CD4-positive, alpha-beta T cell (primary cell): ENCODE measurements around the gene NPR2. TPM values are rescaled to one million over a fixed set of nuclear protein-coding genes. Genes with fewer than 3 reads are reported as not detected.

Experiments used
- ATAC-seq: fragments of 200-7000 bp; cut with Tn5 transposase; one replicate; pipeline ENCODE4 v1.10.0; 2022; ENCODE audit warnings: mild to moderate bottlenecking; ENCODE audit not compliant: poor library complexity
- CTCF ChIA-PET: fragments of 350-600 bp; sonication (Branson Sonifier 250); formaldehyde crosslinking; loops from one replicate; lab custom pipeline; 2021; ENCODE audit warnings: antibody characterized with exemption, inconsistent platforms; lab: Charles Lee
- POLR2A ChIA-PET: fragments of 350-600 bp; sonication (Branson Sonifier 250); formaldehyde crosslinking; loops from one replicate; lab custom pipeline; 2021; ENCODE audit warnings: antibody characterized with exemption, inconsistent platforms; lab: Charles Lee
- DNase-seq, 14 experiments: peaks; one replicate each; pipeline ENCODE4 v3.0.0-alpha.2; 2013 to 2020; ENCODE audit warnings: mixed read lengths in 2 of 14
- H3K27ac ChIP-seq, 2 donors: one replicate each; pipeline versions ENCODE4 v1.5.1 to v1.7.0; 2013; ENCODE audit warnings: low read length in 2 of 2, low read depth in 1 of 2, mild to moderate bottlenecking in 1 of 2
- H3K27me3 ChIP-seq, 2 experiments: 1 replicate in 1 of 2; 2 replicates in 1 of 2; pipeline versions ENCODE4 v1.6.1 to v1.7.0; 2013; ENCODE audit warnings: low read length in 2 of 2, control low read depth in 1 of 2, mild to moderate bottlenecking in 1 of 2, moderate library complexity in 1 of 2; ENCODE audit not compliant: insufficient read depth in 2 of 2, control insufficient read depth in 1 of 2
- H3K36me3 ChIP-seq: one replicate; pipeline ENCODE4 v1.6.1; 2013; ENCODE audit warnings: low read length, control low read depth; ENCODE audit not compliant: insufficient read depth
- H3K4me1 ChIP-seq: one replicate; pipeline ENCODE4 v1.6.1; 2013; ENCODE audit warnings: low read length, control low read depth; ENCODE audit not compliant: insufficient read depth
- H3K4me3 ChIP-seq: one replicate; pipeline ENCODE4 v1.5.1; 2013; ENCODE audit warnings: mild to moderate bottlenecking, low read length, moderate library complexity
- H3K9me3 ChIP-seq, 2 experiments: 1 replicate in 1 of 2; 2 replicates in 1 of 2; pipeline versions ENCODE4 v1.6.1 to v1.7.0; 2013; ENCODE audit warnings: low read length in 2 of 2, mild to moderate bottlenecking in 2 of 2, control low read depth in 1 of 2, moderate library complexity in 1 of 2; ENCODE audit not compliant: control insufficient read depth in 1 of 2, insufficient read depth in 1 of 2
- H3K27ac Mint-ChIP-seq: one replicate; pipeline ENCODE4 v1.8.0; 2020; ENCODE audit warnings: mixed read lengths
- H3K27me3 Mint-ChIP-seq: one replicate; pipeline ENCODE4 v1.8.0; 2021; ENCODE audit warnings: mixed read lengths
- H3K36me3 Mint-ChIP-seq: one replicate; pipeline ENCODE4 v1.8.0; 2021; ENCODE audit warnings: low read depth, mixed read lengths
- H3K4me1 Mint-ChIP-seq: one replicate; pipeline ENCODE4 v1.8.0; 2021; ENCODE audit warnings: low read depth, mixed read lengths
- H3K4me3 Mint-ChIP-seq: one replicate; pipeline ENCODE4 v1.8.0; 2020; ENCODE audit warnings: mild to moderate bottlenecking, mixed read lengths
- H3K9me3 Mint-ChIP-seq: one replicate; pipeline ENCODE4 v1.8.0; 2020; ENCODE audit warnings: mixed read lengths
- CTCF ChIP-seq: fragments of 200-600 bp; IDR thresholded peaks from one replicate; pipeline ENCODE4 v1.8.0; 2022; ENCODE audit warnings: antibody characterized with exemption, mild to moderate bottlenecking
- intact Hi-C, 2 experiments: fragments of 100-400 bp; cut with DNase I in 1 of 2; cut with micrococcal nuclease in 1 of 2; formaldehyde crosslinking; loops; one replicate each; pipeline versions ENCODE4 v1.15.1 to v1.9.0; 2023 to 2025; cut with DNase I, micrococcal nuclease
- total RNA-seq, 174 experiments: library from RNA in 2 of 174; stranded (reverse) in 2 of 174; gene quantifications; one replicate each; pipeline ENCODE4 v1.2.3 and lab custom pipeline; 2021 to 2026

NPR2 gene
- total RNA-seq, 2 experiments from 2014 or later, result 1.2 to 4.2 TPM

DNA sequence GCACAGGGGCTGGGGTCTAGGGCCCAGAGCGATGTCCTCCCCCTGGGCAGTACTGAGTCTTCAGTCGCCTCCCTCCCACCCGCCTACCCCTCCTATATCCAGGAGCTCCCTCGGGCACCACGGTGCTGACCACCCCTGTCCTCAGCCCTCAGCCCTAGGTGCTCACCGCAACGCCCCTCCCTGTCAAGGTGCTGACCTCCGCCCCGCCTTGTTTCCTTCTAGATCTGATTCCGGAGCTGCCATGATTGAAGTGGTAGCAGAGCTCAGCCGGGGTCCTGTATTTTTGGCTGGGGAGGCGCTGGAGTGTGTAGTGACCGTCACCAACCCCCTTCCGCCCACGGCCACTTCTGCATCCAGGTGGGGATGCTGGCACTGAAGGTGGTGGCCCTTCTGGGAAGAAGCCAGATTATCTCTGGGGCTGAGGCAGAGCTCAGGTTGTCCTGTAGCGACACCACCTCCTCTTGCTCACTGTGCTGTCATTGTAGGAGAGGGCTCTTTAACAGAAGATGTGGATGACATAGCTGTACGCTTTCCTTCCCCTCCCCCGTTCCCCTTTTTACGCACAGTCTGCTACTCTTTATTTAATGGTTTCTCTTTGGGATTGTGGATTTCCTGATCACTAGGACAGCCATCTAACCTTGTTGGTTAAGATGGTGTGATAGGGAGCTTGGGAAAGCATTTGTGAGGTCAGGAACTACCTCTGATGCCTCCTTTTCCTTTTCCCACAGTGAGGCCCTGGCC, 41.7 kb upstream of the NPR2 start:
- TF ChIP-seq CTCF, result no peak
- POLR2A ChIA-PET, result interaction anchor here (0.6 to 4.2 kb wide), 11 partner anchors 9 to 1717 kb away, joined by 3 to 73 read pairs (median 10); partner anchors contain the start of genes ARHGEF39, CCDC107, CREB3 and RMRP
- CTCF ChIA-PET, result interaction anchor here (0.6 to 3.5 kb wide), 10 partner anchors 14 to 670 kb away, joined by 3 to 32 read pairs (median 6); partner anchors contain the start of genes CREB3, FANCG and TLN1
- H3K27ac ChIP-seq, result peak overlapping the region; percentile 65 to 85
- no peaks in the 10 kb centered on the region for H3K9me3 ChIP-seq
- H3K4me3 ChIP-seq, result peak overlapping the region; percentile 98
- Mint-ChIP-seq H3K36me3 (peaks cover 54% of the 10 kb centered on the region), H3K27me3 (no peaks in the 10 kb centered on the region), H3K4me1 (peaks cover 51% of the 10 kb centered on the region), H3K27ac (peak overlapping the region; percentile 88), H3K9me3 (no peaks in the 10 kb centered on the region), H3K4me3 (peak overlapping the region; percentile 99)
- DNase-seq, result peak in 11 of 14 experiments; percentile 20 to 72 (median 38)
- H3K36me3 ChIP-seq, result peaks cover 44% of the 10 kb centered on the region
- H3K27me3 ChIP-seq, result no peaks in the 10 kb centered on the region
- peaks cover 48% of the 10 kb centered on the region for H3K4me1 ChIP-seq
- intact Hi-C loops, result loop anchor here (1.0 to 10.0 kb wide), 6 partner anchors 13 to 1225 kb away; partner anchors contain the start of genes CREB3 (in 2 of the 2), TLN1 (in 2 of the 2), ENHO (in 1 of the 2) and SPAG8 (in 1 of the 2)
- peak; percentile 77 for ATAC-seq

GRCh38 chr9:35750256-35750531, 41.2 kb upstream of the NPR2 start:
- DNase-seq (no peak), ATAC-seq (no peak)
- TF ChIP-seq CTCF, result no peak
- peak overlapping the region; percentile 98 for H3K4me3 ChIP-seq
- H3K36me3 Mint-ChIP-seq, result peaks cover 52% of the 10 kb centered on the region
- CTCF ChIA-PET, result interaction anchor here (1.0 to 3.5 kb wide), 8 partner anchors 15 to 146 kb away, joined by 3 to 32 read pairs (median 8); partner anchors contain the start of genes CREB3 and TLN1
- H3K27ac Mint-ChIP-seq, result peak overlapping the region; percentile 88
- H3K4me1 Mint-ChIP-seq, result peaks cover 51% of the 10 kb centered on the region
- H3K36me3 ChIP-seq, result peaks cover 43% of the 10 kb centered on the region
- H3K27me3 Mint-ChIP-seq, result no peaks in the 10 kb centered on the region
- peak overlapping the region; percentile 99 for H3K4me3 Mint-ChIP-seq
- H3K9me3 Mint-ChIP-seq, result no peaks in the 10 kb centered on the region
- intact Hi-C loops, result no loop called here
- H3K27ac ChIP-seq, result peak overlapping the region; percentile 65 to 85
- H3K4me1 ChIP-seq, result peaks cover 48% of the 10 kb centered on the region
- POLR2A ChIA-PET, result interaction anchor here (1.3 to 4.2 kb wide), 6 partner anchors 14 to 103 kb away, joined by 4 to 73 read pairs (median 18); partner anchors contain the start of genes ARHGEF39, CREB3, SPAG8 and TLN1
- H3K27me3 ChIP-seq, result no peaks in the 10 kb centered on the region
- no peaks in the 10 kb centered on the region for H3K9me3 ChIP-seq

- H3K27me3 ChIP-seq, result no peaks in the 10 kb centered on the region
- H3K4me3 ChIP-seq, result no peak overlapping the region
- H3K27ac Mint-ChIP-seq, result peak overlapping the region; percentile 43
- peak overlapping the region; percentile 46 for H3K4me3 Mint-ChIP-seq
- ChIA-PET POLR2A (interaction anchor here (0.8 kb wide), 1 partner anchor 58 kb away, joined by 3 read pairs; the partner anchor contains the start of gene SPAG8), CTCF (no interaction called here)
- H3K9me3 Mint-ChIP-seq, result no peaks in the 10 kb centered on the region
- no peak overlapping the region for H3K27ac ChIP-seq
- DNase-seq, result no peak
- peaks cover 43% of the 10 kb centered on the region for H3K36me3 ChIP-seq
- H3K27me3 Mint-ChIP-seq, result no peaks in the 10 kb centered on the region
- peaks cover 46% of the 10 kb centered on the region for H3K4me1 Mint-ChIP-seq
- TF ChIP-seq CTCF, result no peak
- peaks cover 56% of the 10 kb centered on the region for H3K36me3 Mint-ChIP-seq
- H3K4me1 ChIP-seq, result peaks cover 38% of the 10 kb centered on the region
- intact Hi-C loops, result no loop called here
- no peak for ATAC-seq
- no peaks in the 10 kb centered on the region for H3K9me3 ChIP-seq
Observed at GRCh38 chr9:35753466-35753865, 37.9 kb upstream of the NPR2 start.
